HUES48 (cell line): Measurements from ENCODE around the gene RETREG2.
"Not testable (repeated sequence)": the region's sequence is repeated elsewhere in the genome, so short reads cannot be mapped to it uniquely, and the experiment has no call there.

Experiments
- H3K27ac ChIP-seq: one replicate; pipeline ENCODE4 v1.7.0; 2013; ENCODE audit warnings: low read depth, low read length, inconsistent platforms
- H3K27me3 ChIP-seq: 2 replicates; pipeline ENCODE4 v1.6.1; 2013; ENCODE audit warnings: mild to moderate bottlenecking, low read length; ENCODE audit not compliant: control insufficient read depth, insufficient read depth
- H3K36me3 ChIP-seq: 2 replicates; pipeline ENCODE4 v1.6.1; 2013; ENCODE audit warnings: low read length; ENCODE audit not compliant: control insufficient read depth, insufficient read depth
- H3K4me1 ChIP-seq: 2 replicates; pipeline ENCODE4 v1.6.1; 2013; ENCODE audit warnings: mild to moderate bottlenecking, low read length; ENCODE audit not compliant: control insufficient read depth, insufficient read depth
- H3K4me3 ChIP-seq: 2 replicates; pipeline ENCODE4 v1.5.1; 2013; ENCODE audit warnings: mild to moderate bottlenecking, low read depth, low read length
- H3K9ac ChIP-seq: 2 replicates; pipeline ENCODE4 v1.6.1; 2013; ENCODE audit warnings: mild to moderate bottlenecking, low read depth, low read length, moderate library complexity
- H3K9me3 ChIP-seq: 2 replicates; pipeline ENCODE4 v1.6.1; 2013; ENCODE audit warnings: low read length; ENCODE audit not compliant: control insufficient read depth, insufficient read depth

Gene RETREG2

GRCh38 chr2:219199470-219200211, 21.6 kb downstream of the RETREG2 start:
- no peak overlapping the region for H3K4me3 ChIP-seq
- no peaks in the 10 kb centered on the region for H3K4me1 ChIP-seq
- no peaks in the 10 kb centered on the region for H3K36me3 ChIP-seq
- H3K9me3 ChIP-seq: no peaks in the 10 kb centered on the region
- no peaks in the 10 kb centered on the region for H3K27me3 ChIP-seq
- H3K9ac ChIP-seq: no peak overlapping the region
- H3K27ac ChIP-seq: no peak overlapping the region

GRCh38 chr2:219200502-219201326, 22.6 kb downstream of the RETREG2 start:
- H3K27me3 ChIP-seq, H3K4me3 ChIP-seq, H3K4me1 ChIP-seq, H3K36me3 ChIP-seq, H3K9me3 ChIP-seq, H3K9ac ChIP-seq, H3K27ac ChIP-seq: not testable (repeated sequence)

- H3K9me3 ChIP-seq, H3K27me3 ChIP-seq, H3K27ac ChIP-seq, H3K36me3 ChIP-seq, H3K4me1 ChIP-seq, H3K9ac ChIP-seq, H3K4me3 ChIP-seq: not testable (repeated sequence)
Observed at GRCh38 chr2:219201331-219201730, 23.3 kb downstream of the RETREG2 start.

- H3K36me3 ChIP-seq: peaks cover 19% of the 10 kb centered on the region
- H3K9ac ChIP-seq: no peak overlapping the region
- no peaks in the 10 kb centered on the region for H3K27me3 ChIP-seq
- H3K9me3 ChIP-seq: no peaks in the 10 kb centered on the region
- no peak overlapping the region for H3K27ac ChIP-seq
- 0 out of 2 replicates have a peak, but pooled peaks cover 5% of the 10 kb centered on the region for H3K4me1 ChIP-seq
- H3K4me3 ChIP-seq: no peak overlapping the region
Observed at GRCh38 chr2:219204425-219205164, 26.5 kb downstream of the RETREG2 start.

GRCh38 chr2:219205165-219205538, 27.1 kb downstream of the RETREG2 start:
- Histone ChIP-seq H3K27me3 (no peaks in the 10 kb centered on the region), H3K36me3 (peaks cover 24% of the 10 kb centered on the region), H3K9ac (no peak overlapping the region), H3K9me3 (no peaks in the 10 kb centered on the region), H3K27ac (no peak overlapping the region), H3K4me3 (no peak overlapping the region), H3K4me1 (0 out of 2 replicates have a peak, but pooled peaks cover 5% of the 10 kb centered on the region)

- Histone ChIP-seq H3K27me3 (no peaks in the 10 kb centered on the region), H3K36me3 (peaks cover 32% of the 10 kb centered on the region), H3K9me3 (no peaks in the 10 kb centered on the region), H3K4me1 (0 out of 2 replicates have a peak, but pooled peaks cover 5% of the 10 kb centered on the region), H3K27ac (no peak overlapping the region), H3K9ac (peak overlapping the region; percentile 47; the same call in 1 of the 2 replicates), H3K4me3 (peak overlapping the region; percentile 72)
Observed at GRCh38 chr2:219205981-219206327, 27.9 kb downstream of the RETREG2 start.

- Histone ChIP-seq H3K9ac (peak within 1 kb of the TSS; percentile 47), H3K27me3 (no peaks in the 10 kb centered on the region), H3K4me3 (peak within 1 kb of the TSS; percentile 72), H3K4me1 (0 out of 2 replicates have a peak, but pooled peaks cover 5% of the 10 kb centered on the region), H3K27ac (peak within 1 kb of the TSS; percentile 91), H3K9me3 (no peaks in the 10 kb centered on the region), H3K36me3 (peaks cover 36% of the 10 kb centered on the region)
Observed at GRCh38 chr2:219206328-219207133, 28.5 kb downstream of the RETREG2 start, which contains the start of gene ZFAND2B. TSS of gene ZFAND2B (plus strand) at chr2:219206782. CDS start at chr2:219206988, 206 bp downstream.

- peak overlapping the region; percentile 72 for H3K4me3 ChIP-seq
Observed at GRCh38 chr2:219207134-219207883, 29.2 kb downstream of the RETREG2 start.

GRCh38 chr2:219207884-219208740, 30.0 kb downstream of the RETREG2 start:
- Histone ChIP-seq H3K4me3 (no peak overlapping the region), H3K27me3 (no peaks in the 10 kb centered on the region), H3K27ac (no peak overlapping the region), H3K9me3 (no peaks in the 10 kb centered on the region), H3K9ac (no peak overlapping the region), H3K36me3 (peaks cover 47% of the 10 kb centered on the region), H3K4me1 (0 out of 2 replicates have a peak, but pooled peaks cover 5% of the 10 kb centered on the region)

More at GRCh38 chr2:219207134-219207883, 29.2 kb downstream of the RETREG2 start:
- Histone ChIP-seq H3K9ac (no peak overlapping the region), H3K36me3 (peaks cover 40% of the 10 kb centered on the region), H3K27me3 (no peaks in the 10 kb centered on the region), H3K27ac (peak overlapping the region; percentile 91), H3K9me3 (no peaks in the 10 kb centered on the region), H3K4me1 (0 out of 2 replicates have a peak, but pooled peaks cover 5% of the 10 kb centered on the region)
